Cardiac muscle cell (in vitro differentiated cells and primary cell): ENCODE measurements around the gene SC5D. TPM values are rescaled to one million over a fixed set of nuclear protein-coding genes. Genes with fewer than 3 reads are reported as not detected.

ENCODE experiments used
- DNase-seq, 2 donors: peaks; one replicate each; pipeline versions ENCODE4 v3.0.0 to v3.0.0-alpha.2; 2010 to 2017; ENCODE audit warnings: low read depth in 1 of 2, low spot score in 1 of 2
- H3K27ac ChIP-seq: fragments of 200-600 bp; sonication (generic); 2 replicates; pipeline ENCODE4 v1.5.1; 2016
- H3K27me3 ChIP-seq: fragments of 200-600 bp; sonication (generic); 2 replicates; pipeline ENCODE4 v1.6.0; 2016; ENCODE audit warnings: control low read depth
- H3K36me3 ChIP-seq: fragments of 200-600 bp; sonication (generic); 2 replicates; pipeline ENCODE4 v1.5.1; 2016; ENCODE audit warnings: control low read depth
- H3K4me1 ChIP-seq: fragments of 200-600 bp; sonication (generic); 2 replicates; pipeline ENCODE4 v1.8.1; 2017; ENCODE audit warnings: low read depth, mild to moderate bottlenecking, mixed run types
- H3K4me3 ChIP-seq: fragments of 200-600 bp; sonication (generic); 2 replicates; pipeline ENCODE4 v1.5.1; 2016; ENCODE audit warnings: mild to moderate bottlenecking
- H3K9me3 ChIP-seq: fragments of 200-600 bp; sonication (generic); 2 replicates; pipeline ENCODE4 v1.5.1; 2017; ENCODE audit warnings: low read depth, mild to moderate bottlenecking, control low read depth
- CTCF ChIP-seq: IDR thresholded peaks from 2 replicates; pipeline ENCODE4 v1.5.1; 2012; ENCODE audit warnings: low read depth, mild to moderate bottlenecking, low read length
- polyA plus RNA-seq: library from polyadenylated mRNA; unstranded; fragments of >200 nt; fragmentation: Nextera tagmentation; extraction: Ambion mirVana; gene quantifications from 2 replicates; pipeline ENCODE4 v1.2.1, GENCODE V29; 2016
- total RNA-seq: library from RNA; depleted of rRNA; stranded (reverse); fragments of >200 nt; gene quantifications from 2 replicates; pipeline ENCODE4 v1.2.3, GENCODE V29; 2016

Gene SC5D
- total and polyA plus RNA-seq, 2 experiments from 2014 or later, result 343 to 475 TPM

- peaks cover 32% of the 10 kb centered on the region for H3K4me1 ChIP-seq
- H3K27me3 ChIP-seq, result no peaks in the 10 kb centered on the region
- no peak overlapping the region for H3K27ac ChIP-seq
- no peaks in the 10 kb centered on the region for H3K36me3 ChIP-seq
- no peak overlapping the region for H3K4me3 ChIP-seq
- peak; percentile 53 to 56 for DNase-seq
- TF ChIP-seq CTCF, result peak; percentile 81
- H3K9me3 ChIP-seq, result no peaks in the 10 kb centered on the region
These were observed 43.4 kb upstream of the SC5D start for GRCh38 chr11:121249039-121249663.

GRCh38 chr11:121250843-121251242, 41.7 kb upstream of the SC5D start:
- no peaks in the 10 kb centered on the region for H3K36me3 ChIP-seq
- H3K4me1 ChIP-seq, result peaks cover 39% of the 10 kb centered on the region
- H3K27me3 ChIP-seq, result no peaks in the 10 kb centered on the region
- no peak for DNase-seq
- no peak overlapping the region for H3K27ac ChIP-seq
- TF ChIP-seq CTCF, result no peak
- H3K4me3 ChIP-seq, result no peak overlapping the region
- H3K9me3 ChIP-seq, result no peaks in the 10 kb centered on the region

- H3K36me3 ChIP-seq, result no peaks in the 10 kb centered on the region
- H3K27me3 ChIP-seq, result no peaks in the 10 kb centered on the region
- no peak for TF ChIP-seq CTCF
- no peak overlapping the region for H3K4me3 ChIP-seq
- no peaks in the 10 kb centered on the region for H3K9me3 ChIP-seq
- no peak for DNase-seq
- no peak overlapping the region for H3K27ac ChIP-seq
- H3K4me1 ChIP-seq, result peaks cover 60% of the 10 kb centered on the region
These were observed 38.6 kb upstream of the SC5D start for GRCh38 chr11:121253951-121254350.

- Histone ChIP-seq H3K4me1 (peaks cover 52% of the 10 kb centered on the region), H3K27me3 (no peaks in the 10 kb centered on the region), H3K36me3 (no peaks in the 10 kb centered on the region), H3K9me3 (no peaks in the 10 kb centered on the region), H3K4me3 (no peak overlapping the region), H3K27ac (no peak overlapping the region)
- no peak for DNase-seq
- TF ChIP-seq CTCF, result no peak
These were observed 37.8 kb upstream of the SC5D start for GRCh38 chr11:121254756-121255155.

- H3K4me3 ChIP-seq, result no peak overlapping the region
- peaks cover 45% of the 10 kb centered on the region for H3K4me1 ChIP-seq
- no peaks in the 10 kb centered on the region for H3K27me3 ChIP-seq
- DNase-seq, result no peak
- no peak for TF ChIP-seq CTCF
- peak overlapping the region; percentile 56 for H3K27ac ChIP-seq
- H3K36me3 ChIP-seq, result no peaks in the 10 kb centered on the region
- no peaks in the 10 kb centered on the region for H3K9me3 ChIP-seq
These were observed 37.0 kb upstream of the SC5D start for GRCh38 chr11:121255473-121256125.
